Measurements from ENCODE around the gene DCAF4. TPM values are rescaled to one million over a fixed set of nuclear protein-coding genes. Genes with fewer than 3 reads are reported as not detected.
"Not testable (repeated sequence)": the region's sequence is repeated elsewhere in the genome, so short reads cannot be mapped to it uniquely, and the experiment has no call there.

Gene DCAF4
- total and polyA plus RNA-seq, 8 donors, result 0.58 to 139 (median 7.7) TPM

DNA sequence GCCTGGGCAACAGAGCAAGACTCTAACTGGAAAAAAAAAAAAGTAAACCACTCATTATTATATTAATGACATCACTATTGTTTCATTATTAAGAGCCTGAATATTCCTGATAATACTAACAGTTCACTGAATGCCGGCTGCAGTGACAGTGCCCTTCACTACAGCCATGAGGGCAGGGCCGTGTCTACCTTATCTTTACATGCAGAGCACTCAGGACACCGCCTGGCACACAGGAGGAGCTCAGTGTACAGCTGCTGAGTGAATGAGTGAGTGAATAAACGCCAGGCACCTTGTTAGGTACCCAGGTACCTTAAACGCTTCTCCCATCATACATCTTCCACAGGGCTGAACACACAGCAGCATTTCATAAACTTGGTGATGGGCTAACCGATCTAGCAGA is 77.4 kb downstream of the DCAF4 start:
- 80 to 91% (median 87%) methylated on average over 6 of the region's 6 CpGs for WGBS, 5 donors
- peaks cover 0 to 54% (median 47%) of the 10 kb centered on the region in 4 donors for H3K36me3 ChIP-seq
- intact Hi-C loops (cut with DNase I; ENCODE audit: low total_unique reads), result no loop called here

DNA sequence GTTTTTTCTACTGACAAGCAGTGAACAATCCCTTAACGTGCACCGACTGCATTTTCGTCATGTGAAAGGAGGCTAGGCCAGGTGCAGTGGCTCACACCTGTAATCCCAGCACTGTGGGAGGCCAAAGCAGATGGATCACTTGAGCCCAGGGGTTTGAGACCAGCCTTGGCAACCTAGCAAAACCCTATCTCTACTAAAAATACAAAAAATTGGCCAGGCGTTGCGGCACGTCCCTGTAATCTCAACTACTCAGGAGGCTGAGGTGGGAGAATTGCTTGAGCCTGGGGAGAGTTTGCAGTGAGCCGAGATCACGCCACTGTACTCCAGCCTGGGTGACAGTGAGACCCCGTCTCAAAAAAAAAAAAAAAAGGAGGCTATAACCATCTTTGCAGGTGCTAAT is 78.4 kb downstream of the DCAF4 start:
- H3K27me3 ChIP-seq; H3K9me3 ChIP-seq; DNase-seq; H3K27ac ChIP-seq; H3K4me3 ChIP-seq; intact Hi-C loops (cut with DNase I; ENCODE audit: low total_unique reads): not testable (repeated sequence)
- Histone ChIP-seq H3K36me3 (peaks cover 0 to 51% (median 47%) of the 10 kb centered on the region in 4 donors), H3K4me1 (peaks cover 0 to 25% (median 12%) of the 10 kb centered on the region in 4 donors)
- WGBS, 5 donors, result 91 to 97% (median 96%) methylated on average over 9 of the region's 9 CpGs

More for the DNA sequence above, 77.4 kb downstream of the DCAF4 start:
- H3K4me1 ChIP-seq, result peaks cover 0 to 17% (median 7%) of the 10 kb centered on the region in 4 donors
- no peaks in the 10 kb centered on the region for H3K9me3 ChIP-seq
- no peaks in the 10 kb centered on the region for H3K27me3 ChIP-seq
- no peak overlapping the region for H3K27ac ChIP-seq
- TF ChIP-seq POLR2A (IDR thresholded peaks at IDR 0.05) (no peak), POLR2AphosphoS5 (IDR thresholded peaks at IDR 0.05) (no peak), EP300 (IDR thresholded peaks at IDR 0.05) (no peak)
- TF ChIP-seq, protein P1, sequence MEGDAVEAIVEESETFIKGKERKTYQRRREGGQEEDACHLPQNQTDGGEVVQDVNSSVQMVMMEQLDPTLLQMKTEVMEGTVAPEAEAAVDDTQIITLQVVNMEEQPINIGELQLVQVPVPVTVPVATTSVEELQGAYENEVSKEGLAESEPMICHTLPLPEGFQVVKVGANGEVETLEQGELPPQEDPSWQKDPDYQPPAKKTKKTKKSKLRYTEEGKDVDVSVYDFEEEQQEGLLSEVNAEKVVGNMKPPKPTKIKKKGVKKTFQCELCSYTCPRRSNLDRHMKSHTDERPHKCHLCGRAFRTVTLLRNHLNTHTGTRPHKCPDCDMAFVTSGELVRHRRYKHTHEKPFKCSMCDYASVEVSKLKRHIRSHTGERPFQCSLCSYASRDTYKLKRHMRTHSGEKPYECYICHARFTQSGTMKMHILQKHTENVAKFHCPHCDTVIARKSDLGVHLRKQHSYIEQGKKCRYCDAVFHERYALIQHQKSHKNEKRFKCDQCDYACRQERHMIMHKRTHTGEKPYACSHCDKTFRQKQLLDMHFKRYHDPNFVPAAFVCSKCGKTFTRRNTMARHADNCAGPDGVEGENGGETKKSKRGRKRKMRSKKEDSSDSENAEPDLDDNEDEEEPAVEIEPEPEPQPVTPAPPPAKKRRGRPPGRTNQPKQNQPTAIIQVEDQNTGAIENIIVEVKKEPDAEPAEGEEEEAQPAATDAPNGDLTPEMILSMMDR (IDR thresholded peaks at IDR 0.05), result no peak
- H3K4me3 ChIP-seq, result no peak overlapping the region
- DNase-seq, result peak in 1 of 2 donors; percentile 8

- Histone ChIP-seq H3K9me3 (no peaks in the 10 kb centered on the region), H3K4me1 (peaks cover 0 to 28% (median 9%) of the 10 kb centered on the region in 4 donors), H3K4me3 (no peak overlapping the region), H3K27me3 (no peaks in the 10 kb centered on the region), H3K27ac (peak overlapping the region in 3 of 5 donors; percentile 4 to 60 (median 27)), H3K36me3 (peaks cover 5 to 58% (median 54%) of the 10 kb centered on the region in 4 donors)
- DNase-seq, result no peak
- intact Hi-C loops (cut with DNase I; ENCODE audit: low total_unique reads), result no loop called here
- no peak for TF ChIP-seq EP300 (IDR thresholded peaks at IDR 0.05)
- TF ChIP-seq POLR2A (IDR thresholded peaks at IDR 0.05), result no peak
- peak in 1 of 3 donors; percentile 16 for TF ChIP-seq POLR2AphosphoS5 (IDR thresholded peaks at IDR 0.05)
- TF ChIP-seq, protein P1 (IDR thresholded peaks at IDR 0.05), result no peak
- WGBS, 5 donors, result 83 to 95% (median 90%) methylated on average over 5 of the region's 5 CpGs
Observed at GRCh38 chr14:73007835-73008234, 81.6 kb downstream of the DCAF4 start.

DNA sequence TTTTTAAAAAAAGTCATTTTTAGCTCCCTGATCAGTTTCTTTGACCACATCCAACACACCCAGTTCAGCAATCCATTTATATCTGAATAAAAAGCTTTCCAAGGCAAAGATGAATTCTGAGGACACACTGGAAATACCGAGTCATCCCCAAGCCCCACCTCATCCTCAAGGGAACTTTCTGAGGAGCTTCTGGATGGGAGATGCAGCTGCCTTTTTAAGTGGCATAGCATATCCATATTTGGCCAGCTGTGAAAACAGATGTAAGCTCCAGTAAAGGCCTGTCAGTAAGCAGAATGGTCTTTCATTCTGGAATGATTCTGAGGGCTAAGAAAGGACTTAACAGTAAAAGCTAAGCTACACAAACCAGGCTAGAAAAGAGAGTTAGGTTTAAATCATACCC is 82.2 kb downstream of the DCAF4 start:
- WGBS, 5 donors, result 61 to 82% (median 79%) methylated on average over 1 of the region's 1 CpG
- no peak for TF ChIP-seq POLR2AphosphoS5 (IDR thresholded peaks at IDR 0.05)
- no peak for TF ChIP-seq POLR2A (IDR thresholded peaks at IDR 0.05)
- TF ChIP-seq, protein P1 (IDR thresholded peaks at IDR 0.05), result no peak
- no peak for TF ChIP-seq EP300 (IDR thresholded peaks at IDR 0.05)
- H3K27ac ChIP-seq, result peak overlapping the region in 3 of 5 donors; percentile 4 to 60 (median 27)

More for the DNA sequence above, 82.2 kb downstream of the DCAF4 start:
- no peaks in the 10 kb centered on the region for H3K9me3 ChIP-seq
- DNase-seq, result peak in 1 of 2 donors; percentile 13
- H3K4me3 ChIP-seq, result no peak overlapping the region
- intact Hi-C loops (cut with DNase I; ENCODE audit: low total_unique reads), result no loop called here
- H3K36me3 ChIP-seq, result peaks cover 5 to 65% (median 55%) of the 10 kb centered on the region in 4 donors
- H3K27me3 ChIP-seq, result no peaks in the 10 kb centered on the region
- peaks cover 0 to 28% (median 9%) of the 10 kb centered on the region in 4 donors for H3K4me1 ChIP-seq

Other genes starting within 250 kb of the DCAF4 start
- gene DPF3, start 32.4 kb upstream of the DCAF4 start, total RNA-seq, result 100 to 1,000 TPM in 1 of 5 donors, 10 to 100 TPM in 1, 1 to 10 TPM in 3; 1.0 to 113 (median 5.3) TPM
- gene DPF3, start 32.4 kb upstream of the DCAF4 start, polyA plus RNA-seq, result 1 to 10 TPM in 1 of 3 donors, under 1 TPM in 2; 0.20 to 3.2 (median 0.81) TPM
- gene ZFYVE1, start 100.6 kb downstream of the DCAF4 start, total RNA-seq, result 10 to 100 TPM in 3 of 5 donors, 1 to 10 TPM in 2; 2.7 to 50.8 (median 14.5) TPM
- gene ZFYVE1, start 100.6 kb downstream of the DCAF4 start, polyA plus RNA-seq, result 1 to 10 TPM; 3.4 to 6.1 (median 5.5) TPM
- gene RBM25, start 132.1 kb downstream of the DCAF4 start, total RNA-seq, result 100 to 1,000 TPM; 100 to 149 (median 119) TPM
- 10 to 100 TPM; 15.5 to 47.2 (median 28.8) TPM for gene RBM25, start 132.1 kb downstream of the DCAF4 start, polyA plus RNA-seq
- gene PSEN1, start 210.0 kb downstream of the DCAF4 start, total RNA-seq, result 10 to 100 TPM; 17.9 to 89.8 (median 36.4) TPM
- gene PSEN1, start 210.0 kb downstream of the DCAF4 start, polyA plus RNA-seq, result 10 to 100 TPM in 2 of 3 donors, 1 to 10 TPM in 1; 5.8 to 18.6 (median 11.8) TPM